GM23248 (cell line): Measurements from ENCODE around the gene LGALS8. TPM values are rescaled to one million over a fixed set of nuclear protein-coding genes. Genes with fewer than 3 reads are reported as not detected.

Source experiments
- DNase-seq: peaks from one replicate; pipeline ENCODE4 v3.0.0-alpha.2; 2015
- H2AFZ ChIP-seq: fragments of 200-600 bp; sonication (generic); 2 replicates; pipeline ENCODE4 v1.6.1; 2016; ENCODE audit warnings: antibody characterized with exemption
- H3F3A ChIP-seq: fragments of 200-600 bp; sonication (generic); 2 replicates; pipeline ENCODE4 v1.6.1; 2016; ENCODE audit warnings: mild to moderate bottlenecking, antibody characterized with exemption, mixed run types; ENCODE audit not compliant: insufficient read depth
- H3K27ac ChIP-seq: fragments of 200-600 bp; sonication (generic); 2 replicates; pipeline ENCODE4 v1.5.1; 2016; ENCODE audit warnings: mild to moderate bottlenecking
- H3K27me3 ChIP-seq: fragments of 200-600 bp; sonication (generic); replicated peaks from 2 replicates; pipeline ENCODE4 v1.6.1; 2016; ENCODE audit warnings: mild to moderate bottlenecking; ENCODE audit not compliant: insufficient read depth
- H3K36me3 ChIP-seq: fragments of 200-600 bp; sonication (generic); 2 replicates; pipeline ENCODE4 v1.6.1; 2016; ENCODE audit warnings: low read depth, mild to moderate bottlenecking
- H3K4me1 ChIP-seq: fragments of 200-600 bp; sonication (generic); 2 replicates; pipeline ENCODE4 v1.6.1; 2016; ENCODE audit warnings: mild to moderate bottlenecking; ENCODE audit not compliant: insufficient read depth
- H3K4me2 ChIP-seq: fragments of 200-600 bp; sonication (generic); one replicate; pipeline ENCODE4 v1.6.1; 2016; ENCODE audit warnings: mild to moderate bottlenecking; ENCODE audit not compliant: unreplicated experiment
- H3K4me3 ChIP-seq: fragments of 200-600 bp; sonication (generic); 2 replicates; pipeline ENCODE4 v1.5.1; 2016; ENCODE audit warnings: mild to moderate bottlenecking
- H3K79me2 ChIP-seq: fragments of 200-600 bp; sonication (generic); 2 replicates; pipeline ENCODE4 v1.6.1; 2016; ENCODE audit warnings: mild to moderate bottlenecking; ENCODE audit not compliant: insufficient read depth
- H3K9ac ChIP-seq: fragments of 200-600 bp; sonication (generic); 2 replicates; pipeline ENCODE4 v1.6.1; 2016; ENCODE audit warnings: mild to moderate bottlenecking
- H3K9me2 ChIP-seq: fragments of 200-600 bp; sonication (generic); 2 replicates; pipeline ENCODE4 v1.6.1; 2016; ENCODE audit warnings: mixed run types, mild to moderate bottlenecking, moderate library complexity; ENCODE audit not compliant: insufficient read depth
- H3K9me3 ChIP-seq: fragments of 200-600 bp; sonication (generic); one replicate; pipeline ENCODE4 v1.6.1; 2017; ENCODE audit warnings: low read depth
- H4K20me1 ChIP-seq: fragments of 200-600 bp; sonication (generic); 2 replicates; pipeline ENCODE4 v1.6.0; 2016; ENCODE audit not compliant: insufficient read depth
- EZH2 ChIP-seq: fragments of 200-600 bp; sonication (generic); IDR thresholded peaks from 2 replicates; pipeline ENCODE4 v1.6.1; 2018; ENCODE audit warnings: antibody characterized with exemption, mild to moderate bottlenecking; ENCODE audit not compliant: insufficient read depth, poor library complexity, severe bottlenecking
- EZH2phosphoT487 ChIP-seq: fragments of 200-600 bp; sonication (generic); IDR thresholded peaks from 2 replicates; pipeline ENCODE4 v1.6.1; 2018; ENCODE audit warnings: antibody characterized with exemption, moderate library complexity, mild to moderate bottlenecking, low read depth; ENCODE audit not compliant: insufficient read depth
- WGBS, 2 experiments: methylation state at CpG; one replicate each; pipeline ENCODE4 v1.1.6; 2015 to 2017; ENCODE audit warnings: low lambda C conversion rate in 2 of 2, low coverage in 1 of 2; ENCODE audit errors: missing lambda C conversion rate in 2 of 2; 5-methylcytosine and 5-hydroxymethylcytosine counted together
- in situ Hi-C: fragments of 300-500 bp; cut with MboI; formaldehyde crosslinking; loops from 2 replicates; pipeline ENCODE4 v1.15.0; 2020
- polyA plus RNA-seq: library from polyadenylated mRNA; unstranded; fragments of >200 nt; fragmentation: Nextera tagmentation; extraction: Ambion mirVana; gene quantifications from 2 replicates; pipeline ENCODE4 v1.2.1, GENCODE V29; 2016
- total RNA-seq: library from RNA; depleted of rRNA; stranded (reverse); fragments of >200 nt; shearing (Covaris generic); gene quantifications from 2 replicates; pipeline ENCODE4 v1.2.3, GENCODE V29; 2014

LGALS8 gene
- total and polyA plus RNA-seq, 2 experiments from 2014 or later, result 43.3 to 68.6 TPM

- Histone ChIP-seq H3K27ac (no peak overlapping the region), H3K9me2 (no peaks in the 10 kb centered on the region), H3K9me3 (no peaks in the 10 kb centered on the region), H3K9ac (no peak overlapping the region), H2AFZ (no peak overlapping the region), H3K36me3 (peaks cover 86% of the 10 kb centered on the region), H3F3A (peaks cover 6% of the 10 kb centered on the region; the same call in 1 of the 2 replicates), H3K4me2 (no peak overlapping the region), H3K4me3 (no peak overlapping the region), H3K4me1 (peaks cover 10% of the 10 kb centered on the region), H4K20me1 (no peaks in the 10 kb centered on the region), H3K79me2 (no peaks in the 10 kb centered on the region), H3K27me3 (no peaks in the 10 kb centered on the region)
- DNase-seq, result no peak
- TF ChIP-seq EZH2phosphoT487 (no peak), EZH2 (no peak)
- 72 to 76% methylated on average over 6 of the region's 6 CpGs for WGBS, 2 experiments
- in situ Hi-C loops, result no loop called here
Observed at GRCh38 chr1:236548452-236548851, 24.7 kb downstream of the LGALS8 start.

DNA sequence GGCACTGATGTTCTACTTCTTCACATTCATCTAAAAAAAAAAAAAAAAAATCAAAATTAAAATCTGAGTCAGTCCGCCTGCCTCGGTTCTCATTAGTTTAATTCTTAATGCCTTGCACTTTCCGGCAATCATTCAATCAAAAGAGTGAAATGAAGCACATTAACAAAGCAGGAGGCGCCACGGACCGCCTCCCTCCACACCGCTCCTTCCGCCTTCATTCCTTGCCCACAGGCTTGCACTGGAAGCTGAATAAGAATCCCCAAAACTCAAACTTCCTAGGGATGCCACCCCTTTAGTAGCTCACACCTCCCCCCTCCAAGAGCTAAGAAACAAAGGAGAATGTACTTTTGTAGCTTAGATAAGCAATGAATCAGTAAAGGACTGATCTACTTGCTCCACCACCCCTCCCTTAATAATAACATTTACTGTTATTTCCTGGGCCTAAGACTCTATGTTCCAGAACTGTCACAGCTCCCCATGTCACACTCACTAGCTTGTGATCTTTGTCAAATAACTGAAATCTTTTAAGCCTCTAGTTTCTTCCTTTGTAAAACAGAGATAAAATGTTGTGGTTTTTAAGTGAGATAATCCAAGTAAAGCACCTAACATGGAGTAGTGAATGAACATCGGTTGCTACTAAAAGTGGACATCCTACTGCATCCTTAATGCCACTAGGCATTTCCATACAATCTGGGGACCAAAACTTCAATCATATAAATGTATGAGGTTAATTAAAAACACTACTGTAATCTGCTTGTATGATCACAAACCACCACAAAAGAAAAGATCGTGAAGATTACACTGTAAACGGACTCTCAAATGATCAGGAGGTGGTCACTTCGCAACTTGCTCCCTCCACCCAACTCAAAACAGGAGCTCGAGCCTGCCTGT lies 27.4 kb downstream of the LGALS8 start:
- no peak overlapping the region for H2AFZ ChIP-seq
- peaks cover 6% of the 10 kb centered on the region; the same call in 1 of the 2 replicates for H3F3A ChIP-seq
- H3K9me3 ChIP-seq, result no peaks in the 10 kb centered on the region
- H3K79me2 ChIP-seq, result no peaks in the 10 kb centered on the region
- TF ChIP-seq EZH2 (no peak), EZH2phosphoT487 (no peak)
- no peaks in the 10 kb centered on the region for H3K27me3 ChIP-seq
- H3K27ac ChIP-seq, result no peak overlapping the region
- WGBS, 2 experiments, result 91% methylated on average over 13 of the region's 13 CpGs
- H3K9ac ChIP-seq, result no peak overlapping the region
- peaks cover 89% of the 10 kb centered on the region for H3K36me3 ChIP-seq
- in situ Hi-C loops, result no loop called here
- H3K4me3 ChIP-seq, result no peak overlapping the region
- DNase-seq, result no peak
- no peaks in the 10 kb centered on the region for H3K9me2 ChIP-seq
- no peaks in the 10 kb centered on the region for H4K20me1 ChIP-seq
- no peak overlapping the region for H3K4me2 ChIP-seq
- H3K4me1 ChIP-seq, result peaks cover 3% of the 10 kb centered on the region

GRCh38 chr1:236552096-236552495 lies 28.3 kb downstream of the LGALS8 start:
- Histone ChIP-seq H3F3A (peaks cover 6% of the 10 kb centered on the region; the same call in 1 of the 2 replicates), H3K9me2 (no peaks in the 10 kb centered on the region), H3K79me2 (no peaks in the 10 kb centered on the region), H3K36me3 (peaks cover 88% of the 10 kb centered on the region), H3K4me2 (no peak overlapping the region), H3K27me3 (no peaks in the 10 kb centered on the region), H3K27ac (no peak overlapping the region), H3K4me1 (no peaks in the 10 kb centered on the region), H3K9me3 (no peaks in the 10 kb centered on the region), H4K20me1 (no peaks in the 10 kb centered on the region), H2AFZ (no peak overlapping the region), H3K9ac (no peak overlapping the region), H3K4me3 (no peak overlapping the region)
- TF ChIP-seq EZH2phosphoT487, result no peak
- TF ChIP-seq EZH2, result no peak
- no peak for DNase-seq
- 97 to 99% methylated on average over 6 of the region's 6 CpGs for WGBS, 2 experiments
- in situ Hi-C loops, result no loop called here

DNA sequence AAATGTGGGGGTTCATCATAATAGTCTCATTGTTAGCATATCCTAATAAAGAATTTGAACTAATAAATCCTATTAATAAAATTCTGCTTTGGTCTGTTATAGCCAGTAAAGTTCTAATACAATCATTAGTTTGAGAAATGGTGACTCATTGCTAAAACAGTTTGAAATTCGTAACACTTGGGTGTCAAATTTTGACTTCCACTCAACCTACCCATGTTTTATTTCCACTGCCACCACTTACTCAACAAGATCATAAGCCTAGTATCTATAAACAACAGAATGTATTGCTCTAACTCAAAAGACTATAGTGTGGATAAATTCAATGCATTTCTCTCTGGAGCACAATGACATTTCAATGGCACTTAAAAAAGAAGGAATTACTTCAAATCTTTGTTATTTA lies 29.1 kb downstream of the LGALS8 start:
- Histone ChIP-seq H3K4me1 (no peaks in the 10 kb centered on the region), H4K20me1 (no peaks in the 10 kb centered on the region), H3K4me2 (no peak overlapping the region), H3K79me2 (no peaks in the 10 kb centered on the region), H3K9me3 (no peaks in the 10 kb centered on the region), H3K9ac (no peak overlapping the region), H3K4me3 (no peak overlapping the region), H3F3A (peaks cover 6% of the 10 kb centered on the region; the same call in 1 of the 2 replicates), H3K27me3 (no peaks in the 10 kb centered on the region), H3K36me3 (peaks cover 82% of the 10 kb centered on the region), H2AFZ (no peak overlapping the region), H3K27ac (no peak overlapping the region), H3K9me2 (no peaks in the 10 kb centered on the region)
- TF ChIP-seq EZH2 (no peak), EZH2phosphoT487 (no peak)
- peak; percentile 9 for DNase-seq
- in situ Hi-C loops, result no loop called here
- WGBS, 2 experiments, result 37 to 42% methylated on average over 1 of the region's 1 CpG
